GM12875 (cell line): Measurements from ENCODE around the gene SNCAIP.
"Not testable (repeated sequence)": the region's sequence is repeated elsewhere in the genome, so short reads cannot be mapped to it uniquely, and the experiment has no call there.

Experiments
- H3K4me3 ChIP-seq: one replicate; pipeline ENCODE4 v1.5.1; 2011; ENCODE audit warnings: low read depth, low read length, control low read depth
- TF ChIP-seq, protein P1 (sequence below): IDR thresholded peaks from 2 replicates; pipeline ENCODE4 v1.5.1; 2011; ENCODE audit warnings: low read depth, mild to moderate bottlenecking, control low read depth, inconsistent platforms, low read length, moderate library complexity, borderline replicate concordance; ENCODE audit not compliant: insufficient read depth

Gene SNCAIP

DNA sequence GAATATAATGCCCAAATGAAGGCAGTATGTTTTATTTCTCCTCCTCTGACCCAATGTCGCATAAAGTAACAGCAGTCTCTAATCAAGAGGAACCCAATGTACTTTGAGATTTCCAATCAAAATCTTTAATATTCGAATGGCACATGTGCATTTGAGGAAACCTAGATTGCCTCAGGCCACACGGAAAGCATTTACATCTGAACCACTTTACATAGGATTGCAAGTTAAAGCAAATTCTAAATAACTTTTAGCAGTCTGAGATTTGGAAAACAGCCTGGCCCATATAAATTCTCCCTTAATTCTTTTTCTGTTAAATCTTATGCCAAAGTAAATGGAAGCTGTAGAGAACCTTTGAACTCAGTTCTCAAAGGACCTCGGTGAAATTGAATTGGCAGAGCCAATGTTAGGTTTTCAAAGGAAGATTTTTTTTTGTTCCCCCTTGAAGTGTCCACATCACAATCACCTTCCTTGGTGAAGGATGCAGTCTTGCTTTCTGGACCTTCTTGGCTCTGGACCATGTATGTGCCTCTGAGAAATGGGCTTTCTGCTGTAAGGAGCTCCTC lies 57.3 kb downstream of the SNCAIP start:
- H3K4me3 ChIP-seq = no peak overlapping the region
- TF ChIP-seq, protein P1, sequence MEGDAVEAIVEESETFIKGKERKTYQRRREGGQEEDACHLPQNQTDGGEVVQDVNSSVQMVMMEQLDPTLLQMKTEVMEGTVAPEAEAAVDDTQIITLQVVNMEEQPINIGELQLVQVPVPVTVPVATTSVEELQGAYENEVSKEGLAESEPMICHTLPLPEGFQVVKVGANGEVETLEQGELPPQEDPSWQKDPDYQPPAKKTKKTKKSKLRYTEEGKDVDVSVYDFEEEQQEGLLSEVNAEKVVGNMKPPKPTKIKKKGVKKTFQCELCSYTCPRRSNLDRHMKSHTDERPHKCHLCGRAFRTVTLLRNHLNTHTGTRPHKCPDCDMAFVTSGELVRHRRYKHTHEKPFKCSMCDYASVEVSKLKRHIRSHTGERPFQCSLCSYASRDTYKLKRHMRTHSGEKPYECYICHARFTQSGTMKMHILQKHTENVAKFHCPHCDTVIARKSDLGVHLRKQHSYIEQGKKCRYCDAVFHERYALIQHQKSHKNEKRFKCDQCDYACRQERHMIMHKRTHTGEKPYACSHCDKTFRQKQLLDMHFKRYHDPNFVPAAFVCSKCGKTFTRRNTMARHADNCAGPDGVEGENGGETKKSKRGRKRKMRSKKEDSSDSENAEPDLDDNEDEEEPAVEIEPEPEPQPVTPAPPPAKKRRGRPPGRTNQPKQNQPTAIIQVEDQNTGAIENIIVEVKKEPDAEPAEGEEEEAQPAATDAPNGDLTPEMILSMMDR = no peak

DNA sequence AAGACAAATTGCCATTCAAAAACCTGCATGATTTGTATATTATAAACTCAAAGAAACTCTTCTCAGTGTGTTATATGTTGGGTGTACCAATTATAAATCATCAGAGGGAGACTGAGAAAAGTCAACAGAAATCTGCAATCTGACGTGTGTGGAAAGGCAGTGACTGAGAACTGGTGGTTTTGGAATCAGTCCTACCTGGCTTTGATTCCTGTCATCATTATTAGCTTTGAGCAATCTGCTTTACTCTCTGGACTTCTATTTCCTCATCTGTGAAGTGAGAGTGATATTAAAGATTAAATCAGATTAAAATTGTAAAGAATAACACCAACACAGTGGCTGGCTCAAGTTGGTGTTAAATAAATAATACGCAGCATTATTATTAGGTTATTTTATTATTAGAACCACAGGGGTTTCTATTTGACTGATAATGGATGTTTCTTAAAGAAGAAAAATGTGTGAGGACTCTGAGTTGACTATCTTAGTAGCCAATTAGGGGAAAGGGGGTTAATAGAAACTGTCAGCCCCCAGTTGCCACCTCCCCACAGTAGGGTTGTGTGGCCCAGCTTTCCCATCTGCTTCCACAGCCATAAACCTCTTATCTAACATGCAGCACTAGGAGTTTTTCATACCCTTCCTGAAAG lies 59.6 kb downstream of the SNCAIP start:
- TF ChIP-seq, protein P1 = no peak
- no peak overlapping the region for H3K4me3 ChIP-seq

DNA sequence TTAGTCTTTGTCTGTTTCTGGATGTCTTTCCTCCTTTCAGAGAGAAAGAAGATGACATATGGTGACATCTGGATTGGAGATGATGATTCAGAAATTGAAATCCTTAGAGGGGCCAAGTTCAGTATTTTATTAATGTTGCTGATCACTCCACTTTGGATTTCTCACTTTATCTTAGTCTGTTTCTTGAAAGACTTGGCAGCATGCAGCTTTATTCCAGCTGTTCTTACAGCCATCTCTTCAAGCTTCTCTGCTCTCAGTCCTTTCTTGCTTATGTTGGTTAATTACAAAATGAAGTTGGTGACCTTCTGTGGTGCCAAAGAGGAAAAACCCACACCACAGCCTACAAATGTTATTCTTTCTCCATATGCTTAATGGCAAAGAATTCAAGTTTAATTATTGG lies 62.1 kb downstream of the SNCAIP start:
- TF ChIP-seq, protein P1 = no peak
- H3K4me3 ChIP-seq = no peak overlapping the region

DNA sequence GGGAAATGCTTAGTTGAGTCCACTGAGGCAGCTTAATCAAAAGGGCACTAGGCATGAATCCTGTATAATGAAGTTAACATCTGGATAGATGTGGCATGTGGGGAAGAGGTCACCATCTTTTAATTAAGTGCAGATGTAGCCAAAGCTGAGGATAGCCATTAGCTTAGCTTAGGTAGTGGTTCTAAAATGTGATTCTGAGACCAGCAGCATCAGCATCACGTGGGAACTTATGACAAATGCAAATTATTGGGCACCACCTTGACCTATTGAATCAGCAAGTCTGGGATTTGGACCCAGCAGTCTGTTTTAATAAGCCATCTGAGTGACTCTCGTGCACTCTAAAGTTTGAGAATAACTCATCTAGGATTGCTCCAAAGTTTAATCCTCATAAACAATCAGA lies 63.8 kb downstream of the SNCAIP start:
- no peak overlapping the region for H3K4me3 ChIP-seq
- TF ChIP-seq, protein P1 = no peak

DNA sequence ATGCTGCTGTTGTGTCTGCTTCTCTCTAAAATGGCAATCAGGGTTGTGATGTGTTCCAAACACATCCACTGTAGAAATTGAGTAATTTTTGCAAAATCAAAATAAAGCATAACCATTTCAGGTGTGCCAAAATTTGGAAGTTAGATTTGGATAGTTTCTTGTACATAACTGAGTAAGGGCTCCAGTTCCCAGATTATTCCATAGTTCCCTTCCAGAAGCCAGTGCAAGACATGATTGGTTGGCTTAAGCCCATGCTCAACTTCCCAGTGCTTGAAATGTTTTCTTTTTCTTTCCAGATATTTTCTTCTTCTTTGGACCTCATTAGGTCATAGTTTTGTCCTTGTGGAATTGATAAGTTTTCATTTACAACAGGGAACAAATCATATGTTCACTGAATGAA lies 64.2 kb downstream of the SNCAIP start:
- no peak overlapping the region for H3K4me3 ChIP-seq
- TF ChIP-seq, protein P1 = no peak

DNA sequence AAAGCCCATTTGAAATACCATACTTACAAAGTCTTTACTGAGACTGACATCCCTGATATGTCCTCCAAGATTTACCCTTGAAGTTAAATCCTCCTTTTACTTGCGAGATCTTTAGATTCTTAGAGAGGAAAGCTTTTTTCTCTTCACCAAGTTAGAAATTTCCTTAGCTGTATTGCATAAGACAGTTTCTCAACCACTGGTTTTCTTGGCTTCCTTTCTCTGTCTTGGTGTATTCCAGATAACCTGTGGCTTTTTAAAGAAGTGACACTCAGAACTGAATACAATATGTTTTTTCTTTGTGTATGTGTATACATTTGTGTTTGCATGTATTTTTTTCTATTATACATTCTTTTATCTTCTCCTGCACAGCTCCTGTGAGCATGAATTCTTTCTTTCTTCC lies 65.0 kb downstream of the SNCAIP start:
- H3K4me3 ChIP-seq = no peak overlapping the region
- TF ChIP-seq, protein P1 = no peak

DNA sequence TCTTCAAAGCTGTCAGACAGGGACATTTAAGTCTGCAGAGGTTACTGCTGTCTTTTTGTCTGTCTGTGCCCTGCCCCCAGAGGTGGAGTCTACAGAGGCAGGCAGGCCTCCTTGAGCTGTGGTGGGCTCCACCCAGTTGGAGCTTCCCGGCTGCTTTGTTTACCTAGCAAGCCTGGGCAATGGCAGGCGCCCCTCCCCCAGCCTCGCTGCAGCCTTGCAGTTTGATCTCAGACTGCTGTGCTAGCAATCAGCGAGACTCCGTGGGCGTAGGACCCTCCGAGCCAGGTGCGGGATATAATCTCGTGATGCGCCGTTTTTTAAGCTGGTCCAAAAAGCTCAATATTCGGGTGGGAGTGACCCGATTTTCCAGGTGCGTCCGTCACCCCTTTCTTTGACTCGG lies 70.9 kb downstream of the SNCAIP start:
- H3K4me3 ChIP-seq = not testable (repeated sequence)
